H1 (cell line): ENCODE measurements around the gene UBXN4. TPM values are rescaled to one million over a fixed set of nuclear protein-coding genes. Genes with fewer than 3 reads are reported as not detected.

Experiments
- CHD7 ChIP-seq: fragments of 300-600 bp; sonication (generic); IDR thresholded peaks from 2 replicates; pipeline ENCODE4 v1.7.1; 2012; ENCODE audit warnings: low read length, moderate library complexity, mild to moderate bottlenecking, inconsistent platforms; ENCODE audit not compliant: insufficient replicate concordance
- EP300 ChIP-seq, 2 experiments: IDR thresholded peaks; 1 replicate in 1 of 2; 2 replicates in 1 of 2; pipeline ENCODE4 v1.6.1; 2011 to 2012; ENCODE audit warnings: low read depth in 2 of 2, low read length in 2 of 2, mild to moderate bottlenecking in 2 of 2, borderline replicate concordance in 1 of 2, inconsistent platforms in 1 of 2, moderate library complexity in 1 of 2
- JUND ChIP-seq: IDR thresholded peaks from 2 replicates; pipeline ENCODE4 v1.6.1; 2011; ENCODE audit warnings: mild to moderate bottlenecking, improper control_type of control experiment, low read length
- PHF8 ChIP-seq: fragments of 200-600 bp; sonication (generic); conservative IDR thresholded peaks from 2 replicates; pipeline ENCODE4 v1.7.1; 2012; ENCODE audit warnings: low read depth, mild to moderate bottlenecking, inconsistent platforms, low read length, moderate library complexity
- polyA plus RNA-seq, 7 experiments: library from polyadenylated mRNA; depleted of rRNA in 3 of 7; stranded (reverse) in 5 of 7; unstranded in 2 of 7; fragments of >200 nt in 5 of 7; fragments of 200-250 nt in 2 of 7; gene quantifications; 1 replicate in 5 of 7; 2 replicates in 1 of 7; 4 replicates in 1 of 7; pipeline versions ENCODE4 v1.2.1 to v1.2.3, GENCODE V29; 2011 to 2013; ENCODE audit warnings: missing spikeins in 2 of 7, mixed read lengths in 2 of 7
- total RNA-seq: library from RNA; stranded (reverse); fragmentation: NEBNext Ultra II Directional; extraction: Animal tissue kit (Norgen Biotek cat#: 25700); gene quantifications from 2 replicates; pipeline ENCODE4 v1.2.1, GENCODE V29; 2021
- TF ChIP-seq, protein P1 (sequence below): IDR thresholded peaks from 2 replicates; pipeline ENCODE4 v1.6.1; 2011; ENCODE audit warnings: low read length, improper control_type of control experiment

The UBXN4 gene
- total and polyA plus RNA-seq, 2 of the 8 experiments (the other 6 are each of a cell fraction or from before 2014, with no cell fraction given) = 20.1 to 64.2 TPM

DNA sequence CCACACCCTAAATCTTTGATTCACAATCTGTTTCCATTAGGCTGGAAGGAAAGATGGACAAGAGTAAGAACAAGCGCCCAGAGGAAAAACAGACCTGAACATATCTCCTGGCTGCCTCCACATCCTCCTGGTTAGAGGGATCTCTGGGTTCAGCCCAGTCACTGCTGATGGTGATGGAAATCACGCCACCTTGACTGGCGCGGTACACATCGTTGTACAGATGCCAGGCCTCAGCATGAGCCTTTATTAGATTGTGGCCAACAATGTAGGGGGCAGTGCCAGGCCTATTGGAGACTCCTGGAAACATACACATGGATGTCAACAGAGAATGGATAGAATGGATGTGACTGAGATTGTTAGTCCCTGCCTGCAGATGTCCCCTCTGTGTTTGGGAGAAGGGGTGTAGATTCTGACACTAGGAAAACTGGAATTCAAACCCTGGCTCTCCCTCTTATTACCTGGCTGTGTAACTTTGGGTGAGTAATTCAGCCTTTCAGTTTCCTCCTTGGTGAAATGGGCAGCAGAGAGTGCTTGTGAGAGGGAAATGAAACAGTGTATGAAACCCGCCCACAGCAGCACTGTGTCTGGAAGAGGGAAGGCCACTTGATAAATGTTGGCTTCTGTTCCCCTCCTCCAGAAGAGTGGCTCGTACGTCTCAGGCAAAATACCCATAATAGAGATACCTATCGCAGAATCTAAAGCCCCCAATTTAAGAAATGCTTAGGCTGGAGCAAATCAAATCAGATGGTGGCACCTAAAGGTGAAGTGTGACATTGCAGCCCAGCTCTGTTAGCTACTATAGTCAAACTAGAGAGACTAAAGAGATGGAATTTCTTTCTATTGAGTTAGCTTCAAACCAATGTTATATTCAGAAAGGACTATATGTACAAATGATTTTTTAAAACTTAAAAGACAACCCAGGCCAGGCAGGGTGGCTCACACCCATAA is 59.1 kb downstream of the UBXN4 start (continued):
- TF ChIP-seq CHD7 = no peak
- no peak for TF ChIP-seq PHF8
- TF ChIP-seq, protein P1, sequence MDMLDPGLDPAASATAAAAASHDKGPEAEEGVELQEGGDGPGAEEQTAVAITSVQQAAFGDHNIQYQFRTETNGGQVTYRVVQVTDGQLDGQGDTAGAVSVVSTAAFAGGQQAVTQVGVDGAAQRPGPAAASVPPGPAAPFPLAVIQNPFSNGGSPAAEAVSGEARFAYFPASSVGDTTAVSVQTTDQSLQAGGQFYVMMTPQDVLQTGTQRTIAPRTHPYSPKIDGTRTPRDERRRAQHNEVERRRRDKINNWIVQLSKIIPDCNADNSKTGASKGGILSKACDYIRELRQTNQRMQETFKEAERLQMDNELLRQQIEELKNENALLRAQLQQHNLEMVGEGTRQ = no peak
- no peak for TF ChIP-seq JUND
- no peak for TF ChIP-seq EP300 (IDR thresholded peaks at IDR 0.05; ENCODE audit: borderline replicate concordance in 1 of 2, low read depth in 2 of 2, low read length in 2 of 2)
